G401 (cell line): Measurements from ENCODE around the gene S100A13. TPM values are rescaled to one million over a fixed set of nuclear protein-coding genes. Genes with fewer than 3 reads are reported as not detected.
"Not testable (repeated sequence)": the region's sequence is repeated elsewhere in the genome, so short reads cannot be mapped to it uniquely, and the experiment has no call there.

Source experiments
- DNase-seq: peaks from one replicate; pipeline ENCODE4 v3.0.0-alpha.2; 2015; ENCODE audit warnings: low spot score
- in situ Hi-C: cut with HindIII; loops from 2 replicates; pipeline ENCODE4 v1.10.0; 2016; ENCODE audit warnings: low sequenced_read_pairs, mixed read lengths
- total RNA-seq: library from RNA; depleted of rRNA; stranded (reverse); fragments of >200 nt; shearing (Covaris generic); gene quantifications from 2 replicates; pipeline ENCODE4 v1.2.3, GENCODE V29; 2014

The S100A13 gene
- total RNA-seq, 1 experiment from 2014 or later: 111 TPM

- in situ Hi-C loops: no loop called here
- peak; percentile 76 for DNase-seq
Measured at GRCh38 chr1:153649863-153650235, 22.5 kb upstream of the S100A13 start.

GRCh38 chr1:153649137-153649862 is 22.0 kb upstream of the S100A13 start:
- no peak for DNase-seq
- in situ Hi-C loops: no loop called here

GRCh38 chr1:153648000-153648643 is 20.8 kb upstream of the S100A13 start:
- in situ Hi-C loops: no loop called here
- DNase-seq: no peak

- in situ Hi-C loops: no loop called here
- DNase-seq: no peak
Measured at GRCh38 chr1:153647346-153647714, 20.0 kb upstream of the S100A13 start.

- in situ Hi-C loops: no loop called here
- DNase-seq: no peak
Measured at GRCh38 chr1:153646672-153647345, 19.5 kb upstream of the S100A13 start.

GRCh38 chr1:153643816-153644215 is 16.5 kb upstream of the S100A13 start:
- in situ Hi-C loops: no loop called here
- no peak for DNase-seq

GRCh38 chr1:153643100-153643499 is 15.8 kb upstream of the S100A13 start:
- DNase-seq: no peak
- in situ Hi-C loops: no loop called here

GRCh38 chr1:153642161-153642560 is 14.9 kb upstream of the S100A13 start:
- in situ Hi-C loops: no loop called here
- DNase-seq: no peak

GRCh38 chr1:153640861-153641260 is 13.6 kb upstream of the S100A13 start:
- in situ Hi-C loops: no loop called here
- DNase-seq: no peak

GRCh38 chr1:153640213-153640612 is 12.9 kb upstream of the S100A13 start:
- DNase-seq, in situ Hi-C loops: not testable (repeated sequence)

GRCh38 chr1:153639280-153639679 is 12.0 kb upstream of the S100A13 start:
- DNase-seq: no peak

GRCh38 chr1:153638261-153638660 is 11.0 kb upstream of the S100A13 start:
- no peak for DNase-seq
- in situ Hi-C loops: no loop called here

More at GRCh38 chr1:153639280-153639679, 12.0 kb upstream of the S100A13 start:
- in situ Hi-C loops: no loop called here

GRCh38 chr1:153636312-153636711 is 9.0 kb upstream of the S100A13 start:
- in situ Hi-C loops: no loop called here
- DNase-seq: no peak

- DNase-seq: no peak
- in situ Hi-C loops: no loop called here
Measured at GRCh38 chr1:153635872-153636271, 8.6 kb upstream of the S100A13 start.

- in situ Hi-C loops: no loop called here
- DNase-seq: peak; percentile 99
Measured at GRCh38 chr1:153633754-153634665, 6.7 kb upstream of the S100A13 start, which contains the start of gene CHTOP. TSS of gene CHTOP (plus strand) at chr1:153634066. CDS start at chr1:153636589, 2,523 bp downstream.

GRCh38 chr1:153633161-153633753 is 6.0 kb upstream of the S100A13 start:
- in situ Hi-C loops: no loop called here
- DNase-seq: no peak

- DNase-seq: no peak
- in situ Hi-C loops: no loop called here
Measured at GRCh38 chr1:153631047-153632022, 4.0 kb upstream of the S100A13 start.

GRCh38 chr1:153630384-153630783 is 3.1 kb upstream of the S100A13 start:
- in situ Hi-C loops: no loop called here
- DNase-seq: no peak
